22Rv1 (cell line): ENCODE measurements around the gene ALLC.
"Not testable (repeated sequence)": the region's sequence is repeated elsewhere in the genome, so short reads cannot be mapped to it uniquely, and the experiment has no call there.

ENCODE experiments used
- H3K27ac ChIP-seq: fragments of 450-650 bp; 2 replicates; pipeline ENCODE4 v1.5.1; 2017
- ZFX ChIP-seq: fragments of 450-650 bp; IDR thresholded peaks from 2 replicates; pipeline ENCODE4 v1.6.1; 2017; ENCODE audit warnings: antibody characterized with exemption, borderline replicate concordance
- TF ChIP-seq, protein P1 (sequence below): fragments of 450-650 bp; IDR thresholded peaks from 2 replicates; pipeline ENCODE4 v1.5.1; 2017; ENCODE audit warnings: mild to moderate bottlenecking

The ALLC gene

DNA sequence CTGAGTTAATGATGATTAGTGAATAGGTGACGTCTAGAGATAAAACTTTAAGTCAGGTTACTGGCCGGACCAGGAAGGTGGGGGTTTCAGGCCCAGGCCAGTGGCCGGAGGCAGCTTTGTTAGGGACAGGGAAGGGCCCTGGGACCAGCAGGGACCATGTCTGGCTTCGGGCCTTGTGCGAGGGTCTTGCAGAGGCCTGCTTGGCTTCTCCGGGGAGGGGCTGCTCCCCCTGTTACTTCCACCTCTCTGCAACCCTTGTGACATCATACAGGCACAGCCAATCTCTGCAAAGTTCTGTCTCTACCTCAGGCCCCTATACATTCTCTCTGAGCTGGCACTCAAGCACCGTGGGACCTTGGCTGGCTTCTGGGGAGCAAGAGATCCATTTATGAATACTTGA, at the start of gene ALLC:
Gene ALLC (plus strand): TSS at position 320 of the 400 bp plus-strand sequence. CDS start 12,958 bp downstream, outside the sequence.
- TF ChIP-seq, protein P1, sequence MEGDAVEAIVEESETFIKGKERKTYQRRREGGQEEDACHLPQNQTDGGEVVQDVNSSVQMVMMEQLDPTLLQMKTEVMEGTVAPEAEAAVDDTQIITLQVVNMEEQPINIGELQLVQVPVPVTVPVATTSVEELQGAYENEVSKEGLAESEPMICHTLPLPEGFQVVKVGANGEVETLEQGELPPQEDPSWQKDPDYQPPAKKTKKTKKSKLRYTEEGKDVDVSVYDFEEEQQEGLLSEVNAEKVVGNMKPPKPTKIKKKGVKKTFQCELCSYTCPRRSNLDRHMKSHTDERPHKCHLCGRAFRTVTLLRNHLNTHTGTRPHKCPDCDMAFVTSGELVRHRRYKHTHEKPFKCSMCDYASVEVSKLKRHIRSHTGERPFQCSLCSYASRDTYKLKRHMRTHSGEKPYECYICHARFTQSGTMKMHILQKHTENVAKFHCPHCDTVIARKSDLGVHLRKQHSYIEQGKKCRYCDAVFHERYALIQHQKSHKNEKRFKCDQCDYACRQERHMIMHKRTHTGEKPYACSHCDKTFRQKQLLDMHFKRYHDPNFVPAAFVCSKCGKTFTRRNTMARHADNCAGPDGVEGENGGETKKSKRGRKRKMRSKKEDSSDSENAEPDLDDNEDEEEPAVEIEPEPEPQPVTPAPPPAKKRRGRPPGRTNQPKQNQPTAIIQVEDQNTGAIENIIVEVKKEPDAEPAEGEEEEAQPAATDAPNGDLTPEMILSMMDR, result no peak
- TF ChIP-seq ZFX, result no peak
- H3K27ac ChIP-seq, result no peak within 1 kb of the TSS

DNA sequence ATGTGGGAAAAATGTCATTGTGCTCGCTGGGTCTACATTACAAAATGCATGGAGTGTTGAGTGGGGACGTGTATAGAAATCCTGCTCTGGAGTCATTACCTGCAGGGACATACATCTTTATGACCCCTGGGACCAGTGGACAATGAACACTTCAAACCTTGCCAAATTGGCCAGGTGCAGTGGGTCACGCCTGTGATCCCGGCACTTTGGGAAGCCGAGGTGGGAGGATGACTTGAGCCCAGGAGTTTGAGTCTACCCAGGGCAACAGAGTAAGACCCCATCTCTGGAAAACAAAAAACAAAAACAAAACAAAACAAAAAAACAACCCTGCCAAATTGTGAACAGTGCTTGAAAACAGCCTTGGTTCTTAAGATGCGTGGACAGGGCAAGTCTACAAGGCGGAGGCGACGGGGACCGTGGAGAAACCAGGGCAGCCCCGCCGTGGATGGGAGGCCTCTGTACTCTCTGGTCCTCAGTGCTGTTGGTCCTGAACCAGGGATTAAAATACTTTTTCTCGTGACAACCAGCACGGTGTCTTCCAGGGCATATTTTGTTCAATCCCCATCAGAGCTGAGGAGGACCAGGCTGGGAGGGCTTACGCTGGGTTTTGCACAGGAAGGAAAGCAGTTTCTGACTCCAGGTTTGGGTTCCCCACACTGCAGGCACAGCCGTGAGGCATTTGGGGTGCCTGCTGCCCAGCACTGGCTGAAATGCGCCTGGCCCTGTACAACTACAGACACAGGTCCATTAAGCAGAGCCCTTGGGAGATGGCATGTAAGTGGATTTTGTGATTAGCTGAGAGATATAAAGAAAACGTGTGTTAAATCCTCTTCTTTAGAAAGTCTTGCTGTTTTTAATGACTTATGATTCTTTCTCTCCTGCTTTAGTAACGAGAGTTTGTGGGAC, 49.4 kb upstream of the ALLC start:
- TF ChIP-seq, protein P1, result no peak
- no peak for TF ChIP-seq ZFX

GRCh38 chr2:3609279-3609673, 48.7 kb upstream of the ALLC start:
- H3K27ac ChIP-seq, result not testable (repeated sequence)

More for the DNA sequence above, 49.4 kb upstream of the ALLC start:
- no peak overlapping the region for H3K27ac ChIP-seq

DNA sequence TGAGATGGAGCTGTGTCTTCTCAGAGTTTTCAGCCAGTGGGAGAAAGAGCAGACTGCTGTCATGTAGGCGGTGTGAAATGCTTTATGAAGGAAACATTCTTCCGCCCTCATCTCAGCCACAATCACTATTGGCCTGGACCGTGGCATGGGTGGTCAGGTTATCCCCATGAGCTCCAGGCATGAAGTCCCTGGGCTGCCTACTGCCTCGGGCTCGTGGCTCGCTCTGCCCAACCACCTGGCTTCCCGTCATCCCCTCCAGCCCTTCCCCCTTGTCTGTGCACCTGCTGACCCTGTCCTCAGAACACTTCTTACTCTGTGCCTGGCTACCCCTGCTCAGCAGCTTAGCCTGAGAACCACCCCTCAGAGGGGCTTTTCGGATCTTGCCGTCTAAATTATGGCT, 47.6 kb upstream of the ALLC start:
- no peak for TF ChIP-seq ZFX
- TF ChIP-seq, protein P1, result no peak
- no peak overlapping the region for H3K27ac ChIP-seq

- no peak for TF ChIP-seq ZFX
- TF ChIP-seq, protein P1, result no peak
- H3K27ac ChIP-seq, result no peak overlapping the region
Measured at GRCh38 chr2:3610881-3611505, 47.0 kb upstream of the ALLC start.

GRCh38 chr2:3611589-3611988, 46.4 kb upstream of the ALLC start:
- TF ChIP-seq, protein P1, result no peak
- TF ChIP-seq ZFX, result no peak
- no peak overlapping the region for H3K27ac ChIP-seq

- no peak overlapping the region for H3K27ac ChIP-seq
- TF ChIP-seq ZFX, result no peak
- TF ChIP-seq, protein P1, result no peak
Measured at GRCh38 chr2:3612639-3613523, 45.1 kb upstream of the ALLC start.
